Fibroblast of skin of scalp (primary cell): ENCODE data around the gene DDX28.
"Not testable (repeated sequence)": the region's sequence is repeated elsewhere in the genome, so short reads cannot be mapped to it uniquely, and the experiment has no call there.

Experiments
- DNase-seq: peaks from one replicate; pipeline ENCODE4 v3.0.0-alpha.2; 2013

DDX28 gene

DNA sequence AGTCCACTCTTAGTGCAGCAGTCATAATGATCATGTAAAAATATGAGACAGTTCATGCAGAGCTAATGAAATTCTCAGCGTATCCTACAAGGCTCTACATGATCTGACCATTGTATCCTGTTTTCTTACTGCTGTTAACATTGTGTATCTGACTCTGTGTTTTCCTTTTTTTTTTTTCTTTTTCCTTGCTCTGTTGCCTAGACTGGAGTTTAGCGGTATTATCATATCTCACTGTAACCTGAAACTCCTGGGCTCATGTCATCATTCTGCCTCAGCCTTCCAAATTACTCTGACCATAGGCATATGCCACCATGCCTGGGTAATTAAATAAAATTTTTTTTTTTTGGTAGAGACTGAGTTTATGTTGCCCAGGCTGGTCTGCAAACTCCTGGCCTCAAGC lies 12.2 kb upstream of the DDX28 start:
- DNase-seq = no peak

DNA sequence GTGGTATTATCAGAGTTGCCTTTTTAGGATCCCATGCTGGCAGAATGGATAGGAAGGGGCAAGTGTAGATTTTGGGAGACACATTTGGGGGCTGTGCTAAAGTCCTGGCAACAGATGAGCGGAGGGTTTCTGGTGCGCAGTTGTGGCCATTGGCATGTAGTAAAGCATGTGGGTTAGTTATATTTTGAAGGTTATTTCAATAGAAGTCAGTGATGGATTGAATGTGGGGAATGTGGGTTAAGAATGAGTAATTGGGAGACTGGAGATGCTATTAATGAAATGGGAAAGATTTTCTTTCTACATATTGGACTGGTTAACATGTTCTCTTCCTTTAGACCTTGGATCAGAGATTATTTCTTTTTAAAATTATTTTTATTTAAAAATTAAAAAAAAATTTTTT lies 10.1 kb upstream of the DDX28 start:
- DNase-seq = no peak

GRCh38 chr16:68031951-68032350 lies 8.9 kb upstream of the DDX28 start:
- DNase-seq = no peak

DNA sequence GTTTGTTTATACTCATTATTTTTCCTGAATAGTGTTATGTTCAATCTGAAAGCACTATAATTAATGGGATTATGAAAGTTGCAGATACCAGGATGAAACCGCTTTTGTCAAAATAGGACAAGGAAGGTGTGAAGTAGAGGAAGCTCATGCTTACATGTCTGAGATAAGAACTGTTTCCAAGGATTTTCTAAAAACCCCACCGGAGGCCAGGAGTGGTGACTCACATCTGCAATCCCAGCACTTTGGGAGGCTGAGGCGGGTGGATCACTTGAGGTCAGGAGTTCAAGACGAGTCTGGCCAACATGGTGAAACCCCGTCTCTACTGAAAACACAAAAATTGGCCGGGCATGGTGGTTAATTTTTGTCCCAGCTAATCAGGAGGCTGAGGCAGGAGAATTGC lies 7.1 kb upstream of the DDX28 start:
- not testable (repeated sequence) for DNase-seq

DNA sequence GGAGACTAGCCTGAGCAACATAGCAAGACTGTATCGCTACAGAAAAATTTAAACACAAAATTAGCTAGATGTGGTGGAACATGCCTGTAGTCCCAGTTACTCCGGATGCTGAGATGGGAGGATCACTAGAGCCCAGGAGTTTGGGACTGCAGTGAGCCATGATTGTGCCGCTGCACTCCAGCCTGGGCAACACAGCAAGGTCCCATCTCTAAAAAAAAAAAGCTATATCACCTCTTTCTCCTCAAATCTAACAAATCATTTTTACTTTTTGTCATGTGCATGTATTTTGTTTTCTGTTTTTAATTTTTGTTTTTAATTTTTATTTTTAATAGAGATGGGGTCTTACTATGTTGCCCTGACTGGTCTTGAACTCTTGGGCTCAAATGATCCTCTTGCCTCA lies 6.0 kb upstream of the DDX28 start:
- no peak for DNase-seq

DNA sequence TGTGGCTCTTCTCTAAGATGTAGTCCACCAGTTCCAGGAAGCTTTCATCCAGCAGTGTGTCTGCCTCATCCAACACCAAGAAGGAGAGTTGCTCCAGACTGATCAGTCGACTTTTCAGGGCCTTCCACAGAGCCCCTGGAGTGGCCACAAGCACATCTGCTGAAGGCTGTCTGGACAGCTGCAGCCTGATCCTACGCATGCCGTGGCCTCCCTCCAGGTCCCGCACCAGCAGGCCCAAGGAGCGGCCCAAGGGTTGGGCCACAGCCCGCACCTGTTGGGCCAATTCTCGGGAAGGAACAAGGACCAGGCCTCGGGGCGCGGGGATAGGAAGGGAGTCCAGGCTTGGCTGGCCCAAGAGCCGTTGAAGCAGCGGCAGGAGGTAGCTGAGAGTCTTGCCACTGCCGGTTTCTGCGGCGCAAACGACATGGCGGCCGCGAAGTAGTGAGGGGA lies 729 bp downstream of the DDX28 start:
- DNase-seq = no peak

DNA sequence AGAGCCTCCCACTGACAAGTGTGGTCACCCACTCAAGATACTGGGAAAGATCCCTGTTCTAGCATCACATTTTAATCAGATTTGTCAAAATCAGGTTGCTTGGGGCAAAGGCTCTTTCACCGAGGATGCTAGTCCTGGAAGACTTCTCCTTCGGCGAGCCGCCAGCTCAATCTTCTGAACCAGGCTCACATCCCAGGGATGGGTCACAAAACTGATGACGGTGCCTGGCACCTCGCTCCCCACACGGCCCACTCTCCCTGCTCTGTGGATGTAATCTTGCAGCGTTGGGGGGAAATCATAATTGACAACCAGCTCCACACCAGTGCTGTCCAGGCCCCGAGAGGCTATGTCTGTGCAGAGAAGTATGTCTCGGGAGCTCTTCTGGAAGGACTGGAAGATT lies 1.5 kb downstream of the DDX28 start:
- DNase-seq = no peak

DNA sequence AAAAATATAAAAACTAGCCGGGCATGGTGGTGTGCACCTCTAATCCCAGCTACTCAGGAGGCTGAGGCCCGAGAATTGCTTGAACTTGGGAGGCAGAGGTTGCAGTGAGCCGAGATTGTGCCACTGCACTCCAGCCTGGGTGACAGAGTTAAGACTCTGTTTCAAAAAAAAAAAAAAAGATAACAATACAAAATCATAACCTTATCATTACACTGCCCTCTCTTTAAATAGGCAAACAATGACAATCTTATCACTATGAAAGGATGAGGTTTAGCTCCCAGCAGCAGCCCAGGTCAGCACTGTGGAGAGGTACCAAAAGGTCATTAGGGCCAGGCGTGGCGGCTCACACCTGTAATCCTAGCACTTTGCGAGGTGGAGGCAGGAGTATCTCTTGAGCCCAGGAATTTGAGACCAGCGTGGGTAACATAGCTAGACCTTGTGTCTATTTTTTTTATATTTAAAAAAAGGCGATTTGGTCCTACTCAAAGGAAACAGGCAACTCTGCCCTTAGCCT lies 3.8 kb downstream of the DDX28 start:
- DNase-seq = no peak

DNA sequence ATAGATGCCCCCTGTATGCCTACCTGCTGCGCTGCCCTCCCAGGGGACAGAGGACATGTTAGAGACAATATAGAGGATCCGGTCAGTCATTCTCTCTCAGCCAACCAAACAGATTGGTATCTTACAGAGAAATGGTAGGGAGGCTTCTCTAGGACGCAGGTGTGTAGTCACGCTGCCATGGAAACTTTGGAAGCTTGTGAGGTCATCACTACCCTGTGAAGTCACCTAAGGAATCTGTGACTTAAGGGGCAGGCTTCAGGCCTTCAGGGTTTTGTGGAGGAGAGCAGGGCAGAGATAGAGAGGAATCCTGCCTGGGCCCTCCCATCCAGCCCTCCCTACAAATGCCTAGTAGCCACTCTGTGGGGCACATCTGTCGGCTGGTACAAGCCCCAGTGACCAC lies 7.4 kb downstream of the DDX28 start, which contains the start of gene DPEP2NB:
Gene DPEP2NB, minus strand, starts transcription at position 231 of the 400 bp plus-strand sequence. Its CDS starts 141 bp downstream, at position 90.
- DNase-seq = no peak

- DNase-seq = no peak
Measured at GRCh38 chr16:68013440-68013839, 9.6 kb downstream of the DDX28 start.

- DNase-seq = not testable (repeated sequence)
Measured at GRCh38 chr16:68009872-68010271, 13.2 kb downstream of the DDX28 start.

DNA sequence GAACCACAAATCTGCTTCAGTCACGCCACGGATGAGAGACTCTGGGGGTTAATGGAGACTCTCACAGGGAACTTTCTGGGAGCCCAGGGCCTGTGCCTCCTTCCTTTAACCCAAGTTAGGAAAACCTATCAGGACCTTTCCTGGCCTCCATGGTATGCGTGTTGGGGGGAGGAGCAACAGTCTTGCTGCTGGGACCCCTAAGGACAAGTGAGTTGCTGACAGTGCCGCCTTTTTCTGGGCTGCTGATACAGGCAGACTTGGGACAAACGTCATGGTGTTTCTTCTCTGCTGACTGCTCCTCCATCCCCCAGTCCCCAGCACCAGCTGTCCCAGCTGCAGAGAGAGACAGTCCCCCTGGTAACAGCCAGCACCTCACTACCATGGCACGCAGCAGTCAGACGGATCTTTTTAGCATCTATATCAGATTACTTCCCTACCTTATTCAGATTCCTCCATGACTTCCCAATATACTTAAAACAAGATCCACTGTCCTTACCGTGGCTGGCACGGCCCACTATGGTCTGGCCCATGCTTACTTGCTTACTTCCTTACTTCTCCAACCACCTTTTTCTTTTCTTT lies 13.8 kb downstream of the DDX28 start:
- DNase-seq = no peak

- DNase-seq = no peak
Measured at GRCh38 chr16:68005786-68006286, 17.2 kb downstream of the DDX28 start.

DNA sequence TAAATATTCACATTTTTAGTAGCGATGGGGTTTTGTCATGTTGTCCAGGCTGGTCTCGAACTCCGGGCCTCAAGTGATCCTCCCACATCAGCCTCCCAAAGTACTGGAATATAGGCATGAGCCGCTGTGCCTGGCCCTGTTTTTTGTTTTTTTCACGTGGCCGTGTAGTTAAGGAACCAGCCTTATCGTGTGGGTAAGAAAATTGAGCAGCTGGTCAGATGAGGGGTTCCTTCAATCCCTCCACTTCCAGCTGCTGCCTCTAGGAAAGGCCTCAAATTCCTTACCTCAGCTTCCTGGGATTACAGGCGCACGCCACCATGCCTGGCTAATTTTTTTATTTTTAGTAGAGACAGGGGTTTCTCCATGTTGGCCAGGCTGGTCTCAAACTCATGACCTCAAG lies 17.8 kb downstream of the DDX28 start:
- no peak for DNase-seq

GRCh38 chr16:68003031-68003430 lies 20.0 kb downstream of the DDX28 start:
- peak; percentile 66 for DNase-seq

DNA sequence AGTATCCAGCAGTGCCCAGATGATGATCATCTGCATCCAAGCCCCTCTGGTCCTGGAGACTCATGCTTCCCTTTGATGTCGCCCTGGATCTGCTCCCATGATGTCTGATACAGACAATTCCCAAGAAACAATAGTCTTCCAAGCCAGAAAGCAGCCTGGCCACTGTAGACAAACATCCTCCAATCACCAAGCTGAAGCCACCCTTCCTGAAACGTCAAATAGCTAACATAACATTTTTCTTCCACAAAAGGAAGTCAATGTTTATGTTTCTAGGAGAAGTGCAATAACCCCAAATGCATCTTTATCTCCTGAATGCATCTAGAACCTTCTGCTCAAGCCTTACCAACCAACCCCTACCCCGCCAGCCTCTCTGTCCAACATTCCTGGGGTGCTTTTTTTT lies 22.6 kb downstream of the DDX28 start:
- no peak for DNase-seq

DNA sequence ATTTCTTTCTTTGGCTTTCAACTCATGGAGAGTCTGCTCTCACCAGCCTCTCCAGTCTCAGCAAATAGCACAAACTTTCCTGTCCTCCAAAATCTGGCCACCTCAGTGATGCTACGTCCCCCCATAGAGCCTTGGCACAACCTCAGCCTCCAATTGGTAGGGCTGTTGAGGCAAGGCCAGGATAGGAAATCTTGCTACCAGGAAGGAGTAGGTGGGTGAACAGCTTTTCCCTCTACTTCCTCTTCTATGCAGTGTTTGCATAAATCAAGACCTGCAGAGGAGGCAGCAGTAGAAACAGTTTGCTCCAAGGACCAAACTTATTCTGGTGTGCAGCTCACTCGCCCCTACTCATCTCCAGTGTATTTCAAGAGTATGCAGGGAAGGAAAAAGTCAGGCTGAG lies 23.0 kb downstream of the DDX28 start:
- no peak for DNase-seq

DNA sequence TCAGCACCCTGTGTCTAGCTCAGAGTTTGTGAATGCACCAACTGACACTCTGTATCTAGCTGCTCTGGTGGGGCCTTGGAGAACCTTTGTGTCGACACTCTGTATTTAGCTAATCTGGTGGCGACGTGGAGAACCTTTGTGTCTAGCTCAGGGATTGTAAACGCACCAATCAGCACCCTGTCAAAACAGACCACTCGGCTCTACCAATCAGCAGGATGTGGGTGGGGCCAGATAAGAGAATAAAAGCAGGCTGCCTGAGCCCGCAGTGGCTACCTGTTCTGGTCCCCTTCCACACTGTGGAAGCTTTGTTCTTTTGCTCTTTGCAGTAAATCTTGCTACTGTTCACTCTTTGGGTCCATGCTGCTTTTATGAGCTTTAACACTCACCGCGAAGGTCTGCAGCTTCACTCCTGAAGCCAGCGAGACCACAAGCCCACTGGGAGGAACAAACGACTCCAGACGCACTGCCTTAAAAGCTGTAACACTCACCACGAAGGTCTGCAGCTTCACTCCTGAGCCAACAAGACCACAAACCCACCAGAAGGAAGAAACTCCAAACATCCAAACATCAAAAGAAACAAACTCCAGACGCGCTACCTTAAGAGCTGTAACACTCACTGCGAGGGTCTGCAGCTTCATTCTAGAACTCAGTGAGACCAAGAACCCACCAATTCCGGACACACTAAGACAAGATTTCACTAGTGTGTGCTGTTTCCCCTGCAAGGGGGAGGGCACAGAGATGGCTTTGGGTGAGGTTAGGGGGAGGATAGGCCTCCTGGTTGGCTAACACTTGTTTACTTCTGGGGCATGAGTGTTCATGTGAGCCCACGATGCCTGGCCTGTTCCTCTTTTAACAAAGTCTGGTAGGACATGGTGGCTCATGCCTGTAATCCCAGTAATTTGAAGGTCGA lies 24.0 kb downstream of the DDX28 start, which contains the start of gene DPEP2:
Gene DPEP2, minus strand, starts transcription at position 706 of the 910 bp plus-strand sequence. CDS start 6,272 bp downstream, outside the sequence.
- not testable (repeated sequence) for DNase-seq

DNA sequence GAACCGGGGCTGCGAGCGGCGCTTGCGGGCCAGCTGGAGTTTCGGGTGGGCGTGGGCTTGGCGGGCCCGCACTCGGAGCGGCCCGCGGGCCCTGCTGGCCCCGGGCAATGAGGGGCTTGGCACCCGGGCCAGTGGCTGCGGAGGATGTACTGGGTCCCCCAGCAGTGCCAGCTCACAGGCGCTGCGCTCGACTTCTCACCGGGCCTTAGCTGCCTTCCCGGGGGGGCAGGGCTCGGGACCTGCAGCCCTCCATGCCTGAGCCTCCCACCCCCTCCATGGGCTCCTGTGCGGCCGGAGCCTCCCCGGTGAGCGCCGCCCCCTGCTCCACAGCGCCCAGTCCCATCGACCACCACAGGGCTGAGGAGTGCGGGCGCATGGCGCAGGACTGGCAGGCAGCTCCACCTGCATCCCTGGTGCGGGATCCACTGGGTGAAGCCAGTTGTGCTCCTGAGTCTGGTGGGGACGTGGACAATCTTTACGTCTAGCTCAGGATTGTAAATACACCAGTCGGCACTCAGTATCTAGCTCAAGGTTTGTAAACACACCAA lies 24.7 kb downstream of the DDX28 start:
- DNase-seq = not testable (repeated sequence)

- no peak for DNase-seq
Measured at GRCh38 chr16:67996666-67997065, 26.4 kb downstream of the DDX28 start.

GRCh38 chr16:67995423-67995822 lies 27.6 kb downstream of the DDX28 start:
- DNase-seq = no peak

- not testable (repeated sequence) for DNase-seq
Measured at GRCh38 chr16:67994040-67994408, 29.0 kb downstream of the DDX28 start.
